GM23338 (cell line): ENCODE measurements around the gene NRCAM. TPM values are rescaled to one million over a fixed set of nuclear protein-coding genes. Genes with fewer than 3 reads are reported as not detected.

Source experiments
- ATAC-seq: fragments of 200-7000 bp; cut with Tn5 transposase; 3 replicates; pipeline ENCODE4 v1.9.1; 2020
- DNase-seq: peaks from one replicate; pipeline ENCODE4 v3.0.0-alpha.2; 2015; ENCODE audit warnings: low spot score
- H2AFZ ChIP-seq: fragments of 200-600 bp; sonication (generic); 2 replicates; pipeline ENCODE4 v1.8.0; 2016; ENCODE audit warnings: antibody characterized with exemption, mild to moderate bottlenecking, moderate library complexity
- H3F3A ChIP-seq: fragments of 200-600 bp; sonication (generic); replicated peaks from 2 replicates; pipeline ENCODE4 v1.8.0; 2017; ENCODE audit warnings: antibody characterized with exemption, mixed run types, low read depth
- H3K27ac ChIP-seq: fragments of 200-600 bp; sonication (generic); 2 replicates; pipeline ENCODE4 v1.6.1; 2016; ENCODE audit warnings: low read depth
- H3K27me3 ChIP-seq: fragments of 200-600 bp; sonication (generic); 2 replicates; pipeline ENCODE4 v1.8.0; 2016; ENCODE audit warnings: mild to moderate bottlenecking, mixed run types, moderate library complexity; ENCODE audit not compliant: insufficient read depth
- H3K36me3 ChIP-seq: fragments of 200-600 bp; sonication (generic); 2 replicates; pipeline ENCODE4 v1.8.0; 2016; ENCODE audit warnings: mild to moderate bottlenecking; ENCODE audit not compliant: insufficient read depth
- H3K4me1 ChIP-seq: fragments of 200-600 bp; sonication (generic); 2 replicates; pipeline ENCODE4 v1.8.0; 2016; ENCODE audit warnings: mild to moderate bottlenecking, moderate library complexity; ENCODE audit not compliant: insufficient read depth
- H3K4me2 ChIP-seq: fragments of 200-600 bp; sonication (generic); 2 replicates; pipeline ENCODE4 v1.7.1; 2017; ENCODE audit warnings: mixed run types
- H3K4me3 ChIP-seq: fragments of 200-600 bp; sonication (generic); 2 replicates; pipeline ENCODE4 v1.6.1; 2016; ENCODE audit warnings: mixed run types
- H3K79me2 ChIP-seq: fragments of 200-600 bp; sonication (generic); replicated peaks from 2 replicates; pipeline ENCODE4 v1.8.0; 2017; ENCODE audit warnings: mild to moderate bottlenecking; ENCODE audit not compliant: insufficient read depth
- H3K9me2 ChIP-seq: fragments of 200-600 bp; sonication (generic); 2 replicates; pipeline ENCODE4 v1.8.0; 2017; ENCODE audit not compliant: insufficient read depth
- H4K20me1 ChIP-seq: fragments of 200-600 bp; sonication (generic); replicated peaks from 2 replicates; pipeline ENCODE4 v1.8.0; 2017; ENCODE audit warnings: mild to moderate bottlenecking; ENCODE audit not compliant: insufficient read depth
- H3K27ac Mint-ChIP-seq: 2 replicates; pipeline ENCODE4 v1.8.0; 2020; ENCODE audit warnings: inconsistent platforms, mild to moderate bottlenecking, moderate library complexity, mixed read lengths
- H3K27me3 Mint-ChIP-seq: 3 replicates; pipeline ENCODE4 v1.8.0; 2022; ENCODE audit warnings: low read depth, mild to moderate bottlenecking, moderate library complexity, mixed read lengths, inconsistent platforms; ENCODE audit not compliant: insufficient read depth, poor library complexity
- H3K36me3 Mint-ChIP-seq: 3 replicates; pipeline ENCODE4 v1.8.0; 2021; ENCODE audit warnings: low read depth, mild to moderate bottlenecking, inconsistent platforms, moderate library complexity, mixed read lengths
- H3K4me1 Mint-ChIP-seq: 3 replicates; pipeline ENCODE4 v1.8.0; 2020; ENCODE audit warnings: mild to moderate bottlenecking, inconsistent platforms, mixed read lengths
- H3K4me3 Mint-ChIP-seq: 3 replicates; pipeline ENCODE4 v1.8.0; 2021; ENCODE audit warnings: moderate library complexity, mild to moderate bottlenecking, inconsistent platforms, mixed read lengths
- H3K9me3 Mint-ChIP-seq: 3 replicates; pipeline ENCODE4 v1.8.0; 2020; ENCODE audit warnings: moderate library complexity, mild to moderate bottlenecking, inconsistent platforms, mixed read lengths
- CREB1 ChIP-seq: fragments of 250-450 bp; sonication (Bioruptor Pico); IDR thresholded peaks from 2 replicates; pipeline ENCODE4 v1.5.0; 2020; ENCODE audit warnings: low read depth, mild to moderate bottlenecking, moderate library complexity
- CTCF ChIP-seq, 2 experiments: fragments of 200-600 bp in 1 of 2; sonication (generic) in 1 of 2; conservative IDR thresholded peaks; 2 replicates each; pipeline versions ENCODE4 v1.5.1 to v1.6.1; 2016 to 2017; ENCODE audit warnings: antibody characterized with exemption in 2 of 2, low read depth in 2 of 2, mild to moderate bottlenecking in 2 of 2, moderate library complexity in 1 of 2
- ETS1 ChIP-seq: IDR thresholded peaks from 2 replicates; pipeline ENCODE4 v1.6.1; 2016; ENCODE audit warnings: antibody characterized with exemption
- EZH2 ChIP-seq: fragments of 200-600 bp; sonication (generic); IDR thresholded peaks from one replicate; pipeline ENCODE4 v1.8.0; 2017; ENCODE audit warnings: antibody characterized with exemption, mild to moderate bottlenecking, low read depth; ENCODE audit not compliant: unreplicated experiment
- EZH2phosphoT487 ChIP-seq: fragments of 200-600 bp; sonication (generic); IDR thresholded peaks from one replicate; pipeline ENCODE4 v1.8.1; 2018; ENCODE audit warnings: antibody characterized with exemption; ENCODE audit not compliant: unreplicated experiment
- JUNB ChIP-seq: IDR thresholded peaks from one replicate; pipeline ENCODE4 v1.6.1; 2016; ENCODE audit warnings: antibody characterized with exemption; ENCODE audit not compliant: unreplicated experiment
- NANOG ChIP-seq: IDR thresholded peaks from 2 replicates; pipeline ENCODE4 v1.6.1; 2016; ENCODE audit warnings: antibody characterized with exemption, borderline replicate concordance
- POLR2AphosphoS5 ChIP-seq: IDR thresholded peaks from 2 replicates; pipeline ENCODE4 v1.6.1; 2016; ENCODE audit warnings: antibody characterized with exemption, low read depth
- REST ChIP-seq: IDR thresholded peaks from one replicate; pipeline ENCODE4 v1.6.1; 2018; ENCODE audit warnings: antibody characterized with exemption; ENCODE audit not compliant: unreplicated experiment
- STAT1 ChIP-seq: IDR thresholded peaks from one replicate; pipeline ENCODE4 v1.6.1; 2016; ENCODE audit warnings: antibody characterized with exemption; ENCODE audit not compliant: unreplicated experiment
- ZNF114 ChIP-seq: fragments of 250-450 bp; sonication (Bioruptor Pico); IDR thresholded peaks from 2 replicates; pipeline ENCODE4 v1.5.0; 2020; ENCODE audit warnings: mild to moderate bottlenecking, moderate library complexity
- ZNF331 ChIP-seq: fragments of 250-450 bp; sonication (Bioruptor Pico); IDR thresholded peaks from 2 replicates; pipeline ENCODE4 v1.5.0; 2020; ENCODE audit warnings: low read depth, mild to moderate bottlenecking, moderate library complexity
- ZNF462 ChIP-seq: fragments of 250-450 bp; sonication (Bioruptor Pico); IDR thresholded peaks from 2 replicates; pipeline ENCODE4 v1.5.0; 2020; ENCODE audit warnings: mild to moderate bottlenecking, moderate library complexity
- polyA plus RNA-seq: library from polyadenylated mRNA; unstranded; fragments of >200 nt; fragmentation: Nextera tagmentation; extraction: Ambion mirVana; gene quantifications from 2 replicates; pipeline ENCODE4 v1.2.1, GENCODE V29; 2016
- total RNA-seq: library from RNA; depleted of rRNA; stranded (reverse); fragments of >200 nt; shearing (Covaris generic); gene quantifications from 2 replicates; pipeline ENCODE4 v1.2.3, GENCODE V29; 2014

The NRCAM gene
- total and polyA plus RNA-seq, 2 experiments from 2014 or later = 2.5 to 6.8 TPM

- no peaks in the 10 kb centered on the region for H3K27me3 Mint-ChIP-seq
- no peak overlapping the region for H3K4me3 Mint-ChIP-seq
- peak overlapping the region; percentile 62; the same call in 1 of the 2 replicates for H3K27ac Mint-ChIP-seq
- Histone ChIP-seq H4K20me1 (no peaks in the 10 kb centered on the region), H3K9me2 (no peaks in the 10 kb centered on the region), H3K4me1 (peaks cover 17% of the 10 kb centered on the region), H2AFZ (no peak overlapping the region), H3K27ac (no peak overlapping the region), H3K79me2 (no peaks in the 10 kb centered on the region), H3K4me3 (no peak overlapping the region), H3K4me2 (no peak overlapping the region), H3K27me3 (no peaks in the 10 kb centered on the region), H3K36me3 (no peaks in the 10 kb centered on the region), H3F3A (no peaks in the 10 kb centered on the region)
- TF ChIP-seq CTCF (conservative IDR thresholded peaks at IDR 0.05; ENCODE audit: low read depth in 2 of 2) (no peak), REST (no peak), NANOG (no peak), ZNF462 (CRISPR knock-in tag) (no peak), EZH2 (no peak), STAT1 (no peak), ZNF331 (CRISPR knock-in tag) (no peak), EZH2phosphoT487 (no peak), JUNB (no peak), POLR2AphosphoS5 (no peak), CREB1 (no peak), ZNF114 (CRISPR knock-in tag) (no peak), ETS1 (no peak)
- no peak for ATAC-seq
- H3K4me1 Mint-ChIP-seq = peaks cover 26% of the 10 kb centered on the region
- no peaks in the 10 kb centered on the region for H3K9me3 Mint-ChIP-seq
- DNase-seq = no peak
- H3K36me3 Mint-ChIP-seq = no peaks in the 10 kb centered on the region
Measured at GRCh38 chr7:108311446-108312168, 144.6 kb downstream of the NRCAM start.
